C4-2B (cell line): ENCODE results near the gene TMTC2.

Experiments used
- CTCF ChIP-seq: fragments of 450-650 bp; conservative IDR thresholded peaks from 2 replicates; pipeline ENCODE4 v1.5.1; 2017; ENCODE audit warnings: mild to moderate bottlenecking
- ZFX ChIP-seq: fragments of 450-650 bp; IDR thresholded peaks from 2 replicates; pipeline ENCODE4 v1.6.1; 2017

GRCh38 chr12:82789674-82790073 is 103.0 kb downstream of the TMTC2 start:
- TF ChIP-seq CTCF (no peak), ZFX (no peak)
